ENCODE results near the gene AKAP13.

Gene AKAP13

DNA sequence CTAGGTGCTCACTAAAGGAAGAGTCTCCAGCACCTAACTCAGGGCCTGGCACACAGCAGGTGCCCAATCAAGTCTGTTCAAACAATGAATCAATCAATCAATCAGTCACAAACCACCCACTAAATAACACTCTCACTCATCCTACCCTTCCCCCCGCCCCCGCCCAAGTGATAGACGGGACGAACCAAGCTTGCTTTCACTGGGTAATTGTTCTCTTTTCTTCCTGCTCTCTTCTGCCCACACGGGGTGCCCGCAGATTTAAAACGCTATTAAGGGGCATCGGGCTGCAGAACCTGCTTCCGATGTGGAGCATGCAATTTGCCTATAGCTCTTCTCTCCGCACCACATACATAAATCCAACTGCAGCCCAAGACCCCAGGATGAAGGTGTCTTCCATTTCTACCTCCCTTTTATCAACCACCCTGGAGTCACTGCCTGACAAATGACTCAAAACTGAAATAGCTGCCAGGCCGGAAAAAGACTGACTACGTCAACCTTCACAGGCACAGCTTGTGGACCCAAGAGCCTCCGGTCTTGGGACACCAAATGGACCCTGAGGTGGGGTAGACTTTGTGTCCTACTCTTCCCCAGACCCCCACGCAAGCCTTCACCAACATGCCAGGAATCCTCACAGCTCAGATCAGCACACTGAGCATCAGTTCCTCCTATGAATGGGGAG, 412.6 kb downstream of the AKAP13 start:
- H3F3A ChIP-seq (ENCODE audit: insufficient read depth) = no peaks in the 10 kb centered on the region
- no peaks in the 10 kb centered on the region for H3K36me3 ChIP-seq (ENCODE audit: low read length)
- TF ChIP-seq CTCF (IDR thresholded peaks at IDR 0.05; ENCODE audit: insufficient read depth, low read length, poor library complexity, severe bottlenecking) (no peak), EZH2phosphoT487 (conservative IDR thresholded peaks at IDR 0.05; ENCODE audit: low read length) (no peak)
- no peak overlapping the region for H3K27ac ChIP-seq (ENCODE audit: low read depth, low read length)
- peak overlapping the region; percentile 74; the same call in 1 of the 2 replicates for H3K9ac ChIP-seq (ENCODE audit: low read length)
- H3K9me3 ChIP-seq (ENCODE audit: insufficient read depth, low read length) = no peaks in the 10 kb centered on the region
- H4K20me1 ChIP-seq (ENCODE audit: low read depth, low read length) = no peaks in the 10 kb centered on the region; the same call in 1 of the 2 replicates
- H3K27me3 ChIP-seq (ENCODE audit: low read length) = no peaks in the 10 kb centered on the region
- no peak overlapping the region for H3K4me3 ChIP-seq (ENCODE audit: insufficient read depth, low read length, poor library complexity, severe bottlenecking)
- H3K4me2 ChIP-seq (ENCODE audit: low read depth, low read length, poor library complexity, severe bottlenecking) = peak overlapping the region; percentile 60
- H3K9me2 ChIP-seq (replicated peaks; ENCODE audit: insufficient read depth, low read length) = no peaks in the 10 kb centered on the region
- no peaks in the 10 kb centered on the region for H3K79me2 ChIP-seq (ENCODE audit: insufficient read depth, low read length)
- H2AFZ ChIP-seq (ENCODE audit: low read depth, low read length, severe bottlenecking) = no peak overlapping the region

GRCh38 chr15:85793641-85794597, 413.5 kb downstream of the AKAP13 start:
- H3K36me3 ChIP-seq (ENCODE audit: low read length) = no peaks in the 10 kb centered on the region
- no peaks in the 10 kb centered on the region for H3K9me2 ChIP-seq (replicated peaks; ENCODE audit: insufficient read depth, low read length)
- H2AFZ ChIP-seq (ENCODE audit: low read depth, low read length, severe bottlenecking) = peak overlapping the region; percentile 83
- H3K4me2 ChIP-seq (ENCODE audit: low read depth, low read length, poor library complexity, severe bottlenecking) = peak overlapping the region; percentile 60
- H3K4me3 ChIP-seq (ENCODE audit: insufficient read depth, low read length, poor library complexity, severe bottlenecking) = peak overlapping the region; percentile 81
- TF ChIP-seq CTCF (IDR thresholded peaks at IDR 0.05; ENCODE audit: insufficient read depth, low read length, poor library complexity, severe bottlenecking) = no peak
- TF ChIP-seq EZH2phosphoT487 (conservative IDR thresholded peaks at IDR 0.05; ENCODE audit: low read length) = no peak
- no peaks in the 10 kb centered on the region for H3F3A ChIP-seq (ENCODE audit: insufficient read depth)
- no peak overlapping the region for H3K27ac ChIP-seq (ENCODE audit: low read depth, low read length)
- no peaks in the 10 kb centered on the region for H3K9me3 ChIP-seq (ENCODE audit: insufficient read depth, low read length)
- H3K27me3 ChIP-seq (ENCODE audit: low read length) = no peaks in the 10 kb centered on the region
- no peaks in the 10 kb centered on the region; the same call in 1 of the 2 replicates for H4K20me1 ChIP-seq (ENCODE audit: low read depth, low read length)
- H3K79me2 ChIP-seq (ENCODE audit: insufficient read depth, low read length) = no peaks in the 10 kb centered on the region
- H3K9ac ChIP-seq (ENCODE audit: low read length) = peak overlapping the region; percentile 74

DNA sequence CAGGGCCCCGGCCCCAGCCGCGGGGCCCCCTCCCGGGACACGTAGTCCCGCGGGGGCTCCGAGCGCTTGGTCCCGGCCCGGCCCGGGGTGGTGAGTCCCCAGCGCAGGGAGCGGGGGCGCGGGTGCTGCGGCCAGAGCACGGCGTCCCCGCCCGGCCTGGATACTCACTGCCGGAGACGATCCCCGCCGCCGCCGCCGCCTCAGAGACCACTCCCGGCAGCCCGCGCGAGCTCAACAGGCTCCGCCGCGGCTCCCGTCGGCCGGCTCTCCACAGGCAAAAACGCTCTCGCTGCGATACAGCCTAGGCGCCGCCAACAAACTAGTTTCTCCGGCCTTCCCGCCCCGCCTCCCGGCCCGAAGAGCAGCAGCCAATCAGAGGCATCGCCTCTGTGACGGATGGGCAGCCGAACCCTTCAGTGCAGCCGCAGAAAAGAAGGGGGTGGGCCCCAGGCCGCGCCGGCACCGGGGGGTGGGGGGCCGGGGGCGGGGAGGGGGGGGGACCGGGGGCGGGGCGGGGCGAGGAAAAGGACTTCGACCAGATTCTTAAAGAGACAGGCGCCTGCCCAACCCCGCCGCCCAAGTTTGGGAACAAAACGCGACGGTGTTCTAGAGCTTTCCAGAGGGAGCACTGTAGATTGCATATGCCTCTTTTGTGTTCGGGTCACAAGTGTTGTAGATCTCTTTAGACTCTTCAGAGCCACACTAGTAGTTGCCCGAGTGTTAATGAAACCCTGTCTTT, 414.4 kb downstream of the AKAP13 start, which contains the start of gene KLHL25:
TSS of gene KLHL25 (minus strand) at position 328 of the 739 bp plus-strand sequence. CDS start 25,115 bp downstream, outside the sequence.
- Histone ChIP-seq H3K4me2 (ENCODE audit: low read depth, low read length, poor library complexity, severe bottlenecking) (peak within 1 kb of the TSS; percentile 90), H3K9me2 (replicated peaks; ENCODE audit: insufficient read depth, low read length) (no peaks in the 10 kb centered on the region), H3K9me3 (ENCODE audit: insufficient read depth, low read length) (no peaks in the 10 kb centered on the region), H3K27ac (ENCODE audit: low read depth, low read length) (no peak within 1 kb of the TSS), H3K36me3 (ENCODE audit: low read length) (no peaks in the 10 kb centered on the region), H3F3A (ENCODE audit: insufficient read depth) (no peaks in the 10 kb centered on the region), H3K79me2 (ENCODE audit: insufficient read depth, low read length) (no peaks in the 10 kb centered on the region), H3K27me3 (ENCODE audit: low read length) (no peaks in the 10 kb centered on the region), H3K9ac (ENCODE audit: low read length) (peak within 1 kb of the TSS; percentile 74), H3K4me3 (ENCODE audit: insufficient read depth, low read length, poor library complexity, severe bottlenecking) (peak within 1 kb of the TSS; percentile 81), H4K20me1 (ENCODE audit: low read depth, low read length) (no peaks in the 10 kb centered on the region; the same call in 1 of the 2 replicates), H2AFZ (ENCODE audit: low read depth, low read length, severe bottlenecking) (peak within 1 kb of the TSS; percentile 90)
- TF ChIP-seq CTCF (IDR thresholded peaks at IDR 0.05; ENCODE audit: insufficient read depth, low read length, poor library complexity, severe bottlenecking) = no peak
- TF ChIP-seq EZH2phosphoT487 (conservative IDR thresholded peaks at IDR 0.05; ENCODE audit: low read length) = no peak

Measured in SU-DHL-6 (cell line).